Measurements from ENCODE around the gene MYBPC1. TPM values are rescaled to one million over a fixed set of nuclear protein-coding genes. Genes with fewer than 3 reads are reported as not detected.

MYBPC1 gene
- total RNA-seq, 1 experiment from 2014 or later: not detected

GRCh38 chr12:101592448-101592847 is 2.3 kb upstream of the MYBPC1 start:
- Histone ChIP-seq H3K27me3 (ENCODE audit: low read length) (peaks cover 52% of the 10 kb centered on the region), H4K20me1 (ENCODE audit: low read length) (no peaks in the 10 kb centered on the region), H3K4me3 (ENCODE audit: low read length) (no peak overlapping the region), H3K4me2 (ENCODE audit: low read length) (no peak overlapping the region), H3K9ac (ENCODE audit: low read length) (no peak overlapping the region), H3K27ac (ENCODE audit: low read length) (no peak overlapping the region), H3K4me1 (ENCODE audit: insufficient read depth, low read length) (no peaks in the 10 kb centered on the region), H3K79me2 (ENCODE audit: low read length) (no peaks in the 10 kb centered on the region), H3F3A (ENCODE audit: low read length, unreplicated experiment) (no peaks in the 10 kb centered on the region), H2AFZ (ENCODE audit: low read length) (no peak overlapping the region), H3K9me3 (ENCODE audit: low read length) (no peaks in the 10 kb centered on the region), H3K36me3 (ENCODE audit: low read depth, low read length) (no peaks in the 10 kb centered on the region), H3K9me2 (replicated peaks; ENCODE audit: low read length) (no peaks in the 10 kb centered on the region)
- ChIA-PET POLR2A (ENCODE audit: unreplicated experiment) (no interaction called here), CTCF (no interaction called here)
- no TSS peak for BruUV-seq (replicated peaks)
- DNase-seq (no peak), ATAC-seq (no peak)
- TF ChIP-seq CTCF (conservative IDR thresholded peaks at IDR 0.05; ENCODE audit: low read depth, low read length) (no peak), EZH2phosphoT487 (IDR thresholded peaks at IDR 0.05; ENCODE audit: borderline replicate concordance, low read length) (no peak), EZH2 (IDR thresholded peaks at IDR 0.05; ENCODE audit: low read length, unreplicated experiment) (no peak)
- intact Hi-C loops (cut with micrococcal nuclease): no loop called here

- H3K9me3 ChIP-seq (ENCODE audit: low read length): no peaks in the 10 kb centered on the region
- ATAC-seq (no peak), DNase-seq (no peak)
- H3K27ac ChIP-seq (ENCODE audit: low read length): no peak overlapping the region
- no peaks in the 10 kb centered on the region for H3F3A ChIP-seq (ENCODE audit: low read length, unreplicated experiment)
- TF ChIP-seq CTCF (conservative IDR thresholded peaks at IDR 0.05; ENCODE audit: low read depth, low read length) (no peak), EZH2phosphoT487 (IDR thresholded peaks at IDR 0.05; ENCODE audit: borderline replicate concordance, low read length) (no peak), EZH2 (IDR thresholded peaks at IDR 0.05; ENCODE audit: low read length, unreplicated experiment) (no peak)
- H3K4me1 ChIP-seq (ENCODE audit: insufficient read depth, low read length): no peaks in the 10 kb centered on the region
- ChIA-PET POLR2A (ENCODE audit: unreplicated experiment) (no interaction called here), CTCF (no interaction called here)
- no peak overlapping the region for H2AFZ ChIP-seq (ENCODE audit: low read length)
- peaks cover 47% of the 10 kb centered on the region for H3K27me3 ChIP-seq (ENCODE audit: low read length)
- no peak overlapping the region for H3K9ac ChIP-seq (ENCODE audit: low read length)
- H3K36me3 ChIP-seq (ENCODE audit: low read depth, low read length): no peaks in the 10 kb centered on the region
- H3K9me2 ChIP-seq (replicated peaks; ENCODE audit: low read length): no peaks in the 10 kb centered on the region
- intact Hi-C loops (cut with micrococcal nuclease): no loop called here
- no peaks in the 10 kb centered on the region for H3K79me2 ChIP-seq (ENCODE audit: low read length)
- no peak overlapping the region for H3K4me2 ChIP-seq (ENCODE audit: low read length)
- H3K4me3 ChIP-seq (ENCODE audit: low read length): no peak overlapping the region
- no peaks in the 10 kb centered on the region for H4K20me1 ChIP-seq (ENCODE audit: low read length)
- BruUV-seq (replicated peaks): no TSS peak
Observed at GRCh38 chr12:101592921-101593320, 1.9 kb upstream of the MYBPC1 start.

GRCh38 chr12:101596172-101596571 is 1.4 kb downstream of the MYBPC1 start:
- no peak overlapping the region for H3K27ac ChIP-seq (ENCODE audit: low read length)
- H3K4me1 ChIP-seq (ENCODE audit: insufficient read depth, low read length): peaks cover 13% of the 10 kb centered on the region
- no peaks in the 10 kb centered on the region for H3K9me2 ChIP-seq (replicated peaks; ENCODE audit: low read length)
- no peaks in the 10 kb centered on the region for H3K36me3 ChIP-seq (ENCODE audit: low read depth, low read length)
- ATAC-seq: no peak
- no peaks in the 10 kb centered on the region for H4K20me1 ChIP-seq (ENCODE audit: low read length)
- DNase-seq: no peak
- no peaks in the 10 kb centered on the region for H3K79me2 ChIP-seq (ENCODE audit: low read length)
- ChIA-PET CTCF (no interaction called here), POLR2A (ENCODE audit: unreplicated experiment) (no interaction called here)
- intact Hi-C loops (cut with micrococcal nuclease): no loop called here
- no peak overlapping the region for H2AFZ ChIP-seq (ENCODE audit: low read length)
- H3F3A ChIP-seq (ENCODE audit: low read length, unreplicated experiment): no peaks in the 10 kb centered on the region
- no peak overlapping the region for H3K4me3 ChIP-seq (ENCODE audit: low read length)
- H3K27me3 ChIP-seq (ENCODE audit: low read length): peaks cover 25% of the 10 kb centered on the region
- H3K4me2 ChIP-seq (ENCODE audit: low read length): no peak overlapping the region
- H3K9me3 ChIP-seq (ENCODE audit: low read length): no peaks in the 10 kb centered on the region
- BruUV-seq (replicated peaks): no TSS peak
- TF ChIP-seq EZH2phosphoT487 (IDR thresholded peaks at IDR 0.05; ENCODE audit: borderline replicate concordance, low read length) (no peak), CTCF (conservative IDR thresholded peaks at IDR 0.05; ENCODE audit: low read depth, low read length) (no peak), EZH2 (IDR thresholded peaks at IDR 0.05; ENCODE audit: low read length, unreplicated experiment) (no peak)
- H3K9ac ChIP-seq (ENCODE audit: low read length): no peak overlapping the region
